OCI-LY7 (cell line): ENCODE results near the gene VKORC1.

Source experiments
- EZH2phosphoT487 ChIP-seq: fragments of 200-600 bp; sonication (generic); IDR thresholded peaks from 2 replicates; pipeline ENCODE4 v1.6.1; 2018; ENCODE audit warnings: low read depth, borderline replicate concordance, mild to moderate bottlenecking, mixed run types, antibody characterized with exemption, low read length, moderate library complexity, mixed read lengths
- TF ChIP-seq, protein P1 (sequence below): fragments of 200-600 bp; sonication (generic); conservative IDR thresholded peaks from 2 replicates; pipeline ENCODE4 v1.5.1; 2014; ENCODE audit warnings: mild to moderate bottlenecking, antibody characterized with exemption, low read length, moderate library complexity, mixed read lengths

- TF ChIP-seq, protein P1, sequence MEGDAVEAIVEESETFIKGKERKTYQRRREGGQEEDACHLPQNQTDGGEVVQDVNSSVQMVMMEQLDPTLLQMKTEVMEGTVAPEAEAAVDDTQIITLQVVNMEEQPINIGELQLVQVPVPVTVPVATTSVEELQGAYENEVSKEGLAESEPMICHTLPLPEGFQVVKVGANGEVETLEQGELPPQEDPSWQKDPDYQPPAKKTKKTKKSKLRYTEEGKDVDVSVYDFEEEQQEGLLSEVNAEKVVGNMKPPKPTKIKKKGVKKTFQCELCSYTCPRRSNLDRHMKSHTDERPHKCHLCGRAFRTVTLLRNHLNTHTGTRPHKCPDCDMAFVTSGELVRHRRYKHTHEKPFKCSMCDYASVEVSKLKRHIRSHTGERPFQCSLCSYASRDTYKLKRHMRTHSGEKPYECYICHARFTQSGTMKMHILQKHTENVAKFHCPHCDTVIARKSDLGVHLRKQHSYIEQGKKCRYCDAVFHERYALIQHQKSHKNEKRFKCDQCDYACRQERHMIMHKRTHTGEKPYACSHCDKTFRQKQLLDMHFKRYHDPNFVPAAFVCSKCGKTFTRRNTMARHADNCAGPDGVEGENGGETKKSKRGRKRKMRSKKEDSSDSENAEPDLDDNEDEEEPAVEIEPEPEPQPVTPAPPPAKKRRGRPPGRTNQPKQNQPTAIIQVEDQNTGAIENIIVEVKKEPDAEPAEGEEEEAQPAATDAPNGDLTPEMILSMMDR, result no peak
- no peak for TF ChIP-seq EZH2phosphoT487
These were observed 30.6 kb downstream of the VKORC1 start for GRCh38 chr16:31063843-31064611.
